KOPT-K1 (cell line): ENCODE data around the gene TNFRSF21.
A peak's percentile ranks its signal among the peaks of the same experiment; 100 is the strongest.
"Not testable (repeated sequence)": the region's sequence is repeated elsewhere in the genome, so short reads cannot be mapped to it uniquely, and the experiment has no call there.

Source experiments
- H3K27ac ChIP-seq: fragments of 200-600 bp; sonication (generic); 2 replicates; pipeline ENCODE4 v1.5.1; 2016; ENCODE audit warnings: antibody characterized with exemption, mild to moderate bottlenecking, low read depth, low read length; ENCODE audit not compliant: poor library complexity, severe bottlenecking
- H3K36me3 ChIP-seq: fragments of 200-600 bp; sonication (generic); 2 replicates; pipeline ENCODE4 v1.5.1; 2017; ENCODE audit warnings: antibody characterized with exemption, mild to moderate bottlenecking, low read length, moderate library complexity; ENCODE audit not compliant: insufficient read depth
- H3K9me3 ChIP-seq: fragments of 200-600 bp; sonication (generic); 2 replicates; pipeline ENCODE4 v1.5.1; 2017; ENCODE audit warnings: antibody characterized with exemption, low read length, mild to moderate bottlenecking; ENCODE audit not compliant: insufficient read depth, poor library complexity, severe bottlenecking

Gene TNFRSF21

DNA sequence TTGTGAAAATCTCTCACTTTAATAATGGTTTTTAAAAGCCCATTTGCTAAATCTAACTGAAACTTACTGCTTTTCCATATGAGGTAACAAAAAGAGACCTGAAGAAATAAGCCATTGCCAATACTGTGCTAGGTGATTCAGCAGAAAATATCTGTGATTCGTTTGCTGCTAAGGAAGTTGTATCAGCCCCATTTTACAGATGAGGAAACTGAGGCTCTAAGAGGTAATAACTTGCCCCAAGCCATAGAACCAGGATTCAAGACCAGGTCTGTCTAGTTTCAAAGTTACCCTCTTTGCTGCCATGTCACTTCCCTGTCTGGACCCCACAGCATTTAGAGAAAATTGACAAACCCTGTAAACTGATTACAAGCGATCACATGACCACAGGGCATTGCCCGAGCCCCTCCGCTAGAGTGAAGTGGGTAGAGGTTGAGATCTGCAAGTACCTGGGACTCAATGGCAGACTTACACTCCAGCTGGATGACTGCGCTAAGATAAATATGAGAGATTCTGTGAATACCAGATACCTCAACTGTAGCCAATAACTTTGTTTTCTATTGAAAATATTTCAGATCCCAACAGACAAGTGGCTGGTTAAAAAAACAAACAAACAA, 69.3 kb downstream of the TNFRSF21 start:
- Histone ChIP-seq H3K27ac (peak overlapping the region; percentile 96), H3K9me3 (no peaks in the 10 kb centered on the region), H3K36me3 (0 out of 2 replicates have a peak, but pooled peaks cover 3% of the 10 kb centered on the region)

- H3K27ac ChIP-seq: peak overlapping the region; percentile 96
- H3K36me3 ChIP-seq: peaks cover 4% of the 10 kb centered on the region; the same call in 1 of the 2 replicates
Observed at GRCh38 chr6:47239546-47239945, 70.2 kb downstream of the TNFRSF21 start.

GRCh38 chr6:47238456-47238995, 71.2 kb downstream of the TNFRSF21 start:
- Histone ChIP-seq H3K27ac (no peak overlapping the region), H3K36me3 (peaks cover 12% of the 10 kb centered on the region), H3K9me3 (no peaks in the 10 kb centered on the region)

More at GRCh38 chr6:47239546-47239945, 70.2 kb downstream of the TNFRSF21 start:
- no peaks in the 10 kb centered on the region for H3K9me3 ChIP-seq

GRCh38 chr6:47237196-47237595, 72.5 kb downstream of the TNFRSF21 start:
- H3K27ac ChIP-seq: no peak overlapping the region

GRCh38 chr6:47235964-47236760, 73.5 kb downstream of the TNFRSF21 start:
- Histone ChIP-seq H3K36me3 (peaks cover 31% of the 10 kb centered on the region), H3K27ac (peak overlapping the region; percentile 41), H3K9me3 (no peaks in the 10 kb centered on the region)

More at GRCh38 chr6:47237196-47237595, 72.5 kb downstream of the TNFRSF21 start:
- peaks cover 21% of the 10 kb centered on the region for H3K36me3 ChIP-seq
- H3K9me3 ChIP-seq: no peaks in the 10 kb centered on the region

DNA sequence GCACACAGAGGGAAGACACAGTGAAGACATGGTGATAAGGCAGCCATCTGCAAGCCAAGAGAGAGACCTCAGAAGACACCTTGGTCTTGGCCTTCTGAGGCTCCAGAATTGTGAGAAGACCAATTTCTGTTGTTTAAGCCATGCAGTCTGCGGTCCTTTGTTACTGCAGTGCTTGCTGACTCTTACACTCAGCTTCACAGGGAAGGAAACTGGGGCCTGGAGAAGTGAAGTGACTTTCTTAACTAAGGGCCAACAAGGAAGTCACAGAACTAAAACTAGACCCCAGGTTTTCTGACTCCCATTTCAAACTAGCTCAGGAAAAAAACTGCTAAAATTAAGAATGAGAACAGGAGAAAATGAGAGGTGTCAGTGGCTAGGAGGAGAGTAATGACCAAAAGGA, 74.3 kb downstream of the TNFRSF21 start:
- Histone ChIP-seq H3K36me3 (peaks cover 37% of the 10 kb centered on the region), H3K27ac (peak overlapping the region; percentile 41), H3K9me3 (no peaks in the 10 kb centered on the region)

DNA sequence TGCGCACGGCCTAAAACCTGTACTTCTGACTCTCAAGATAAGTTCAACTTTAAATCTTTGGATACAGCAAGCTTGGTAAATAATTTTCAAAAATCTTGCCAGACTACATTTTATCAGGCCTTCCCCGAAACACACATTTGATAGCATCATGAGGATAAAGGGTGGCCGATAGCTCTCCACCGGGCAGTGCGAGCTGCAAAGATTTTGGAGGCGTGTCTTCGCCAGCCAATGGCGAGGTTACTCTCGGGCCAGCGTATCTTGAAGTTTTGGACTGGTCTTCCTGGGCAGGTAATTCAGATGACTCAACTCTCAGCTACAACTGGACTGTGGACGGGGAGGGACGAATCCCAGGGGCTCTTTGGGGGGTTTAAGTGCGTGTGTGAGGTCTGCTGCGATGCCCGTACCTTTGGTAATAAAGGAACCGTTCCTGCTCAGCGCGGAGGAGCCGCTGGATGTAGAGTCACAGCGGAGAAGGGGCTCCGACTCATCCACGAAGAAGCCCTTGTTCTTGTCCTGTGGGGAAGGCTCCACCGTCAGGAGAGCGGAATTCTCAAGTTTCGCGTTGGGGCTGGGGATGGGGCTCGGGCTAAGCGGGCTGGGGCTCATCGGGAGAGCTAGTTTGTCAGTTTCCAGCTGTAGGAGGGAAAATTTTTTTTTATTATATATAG, 75.3 kb downstream of the TNFRSF21 start:
- Histone ChIP-seq H3K27ac (no peak overlapping the region), H3K36me3 (peaks cover 37% of the 10 kb centered on the region), H3K9me3 (no peaks in the 10 kb centered on the region)

- peaks cover 34% of the 10 kb centered on the region for H3K36me3 ChIP-seq
- no peaks in the 10 kb centered on the region for H3K9me3 ChIP-seq
- H3K27ac ChIP-seq: no peak overlapping the region
Observed at GRCh38 chr6:47231151-47231550, 78.6 kb downstream of the TNFRSF21 start.

GRCh38 chr6:47230579-47230978, 79.1 kb downstream of the TNFRSF21 start:
- H3K9me3 ChIP-seq: no peaks in the 10 kb centered on the region
- H3K36me3 ChIP-seq: peaks cover 34% of the 10 kb centered on the region
- H3K27ac ChIP-seq: no peak overlapping the region

GRCh38 chr6:47229255-47229654, 80.5 kb downstream of the TNFRSF21 start:
- no peak overlapping the region for H3K27ac ChIP-seq
- peaks cover 31% of the 10 kb centered on the region for H3K36me3 ChIP-seq
- H3K9me3 ChIP-seq: no peaks in the 10 kb centered on the region

DNA sequence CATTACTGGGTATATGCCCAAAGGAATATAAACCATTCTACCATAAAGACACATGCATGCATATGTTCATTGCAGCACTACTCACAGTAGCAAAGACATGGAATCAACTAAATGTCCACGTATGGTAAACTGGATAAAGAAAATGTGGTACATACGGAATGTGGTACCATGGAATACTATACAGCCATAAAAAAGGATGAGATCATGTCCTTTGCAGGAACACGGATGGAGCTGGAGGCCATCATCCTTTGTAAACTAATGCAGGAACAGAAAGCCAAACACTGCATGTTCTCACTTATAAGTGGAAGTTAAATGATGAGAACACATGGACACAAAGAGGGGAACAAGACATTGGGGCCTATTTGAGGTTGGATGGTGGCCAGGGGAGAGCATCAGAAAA, 81.6 kb downstream of the TNFRSF21 start:
- not testable (repeated sequence) for H3K9me3 ChIP-seq, H3K27ac ChIP-seq
- H3K36me3 ChIP-seq: peaks cover 25% of the 10 kb centered on the region

DNA sequence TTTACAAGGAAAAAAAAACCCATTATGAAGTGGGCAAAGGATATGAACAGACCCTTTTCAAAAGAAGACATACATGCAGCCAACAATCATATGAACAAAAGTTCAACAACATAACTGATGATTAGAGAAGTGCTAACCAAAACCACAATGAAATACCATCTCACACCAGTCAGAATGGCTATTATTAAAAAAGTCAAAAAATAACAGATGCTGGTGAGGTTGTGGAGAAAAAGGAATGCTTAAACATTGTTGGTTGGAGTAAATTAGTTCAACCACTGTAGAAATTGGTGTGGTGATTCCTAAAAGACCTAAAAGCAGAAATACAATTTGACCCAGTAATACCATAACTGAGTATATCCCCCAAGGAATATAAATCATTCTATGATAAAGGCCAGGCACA, 86.5 kb downstream of the TNFRSF21 start:
- H3K36me3 ChIP-seq, H3K9me3 ChIP-seq, H3K27ac ChIP-seq: not testable (repeated sequence)

- Histone ChIP-seq H3K27ac (no peak overlapping the region), H3K36me3 (no peaks in the 10 kb centered on the region), H3K9me3 (no peaks in the 10 kb centered on the region)
Observed at GRCh38 chr6:47221565-47221964, 88.1 kb downstream of the TNFRSF21 start.

- Histone ChIP-seq H3K27ac (no peak overlapping the region), H3K9me3 (peaks cover 12% of the 10 kb centered on the region)
Observed at GRCh38 chr6:47209632-47210031, 100.1 kb downstream of the TNFRSF21 start.

GRCh38 chr6:47207261-47207660, 102.4 kb downstream of the TNFRSF21 start:
- peaks cover 5% of the 10 kb centered on the region for H3K9me3 ChIP-seq
- H3K27ac ChIP-seq: no peak overlapping the region
- H3K36me3 ChIP-seq: no peaks in the 10 kb centered on the region

More at GRCh38 chr6:47209632-47210031, 100.1 kb downstream of the TNFRSF21 start:
- H3K36me3 ChIP-seq: no peaks in the 10 kb centered on the region
